Uterus (tissue), 4 donors: Measurements from ENCODE around the gene P2RY8. TPM values are rescaled to one million over a fixed set of nuclear protein-coding genes. Genes with fewer than 3 reads are reported as not detected.
"Not testable (repeated sequence)": the region's sequence is repeated elsewhere in the genome, so short reads cannot be mapped to it uniquely, and the experiment has no call there.

ENCODE experiments used
- DNase-seq, 2 donors: peaks; one replicate each; pipeline ENCODE4 v3.0.0-alpha.2; 2019 to 2020
- H3K27ac ChIP-seq, 2 donors: fragments of 200-600 bp; sonication (generic); 1 replicate in 1 of 2; 2 replicates in 1 of 2; pipeline ENCODE4 v1.5.1; 2016 to 2018
- H3K27me3 ChIP-seq, 2 donors: fragments of 200-600 bp; sonication (generic); one replicate each; pipeline ENCODE4 v1.5.1; 2018 to 2019; ENCODE audit warnings: control low read depth in 1 of 2
- H3K36me3 ChIP-seq, 2 donors: fragments of 200-600 bp; sonication (generic); one replicate each; pipeline ENCODE4 v1.5.1; 2019; ENCODE audit warnings: control low read depth in 1 of 2
- H3K4me1 ChIP-seq, 2 donors: fragments of 200-600 bp; sonication (generic); one replicate each; pipeline ENCODE4 v1.5.1; 2018 to 2019; ENCODE audit warnings: control low read depth in 1 of 2
- H3K4me3 ChIP-seq, 2 donors: fragments of 200-600 bp; sonication (generic); 1 replicate in 1 of 2; 2 replicates in 1 of 2; pipeline ENCODE4 v1.5.1; 2018 to 2019; ENCODE audit warnings: mild to moderate bottlenecking in 1 of 2
- H3K9me3 ChIP-seq, 2 donors: fragments of 200-600 bp; sonication (generic); one replicate each; pipeline ENCODE4 v1.5.1; 2019; ENCODE audit warnings: control low read depth in 1 of 2
- CTCF ChIP-seq, 4 experiments: fragments of 200-600 bp in 2 of 4; fragments of 450-650 bp in 2 of 4; sonication (generic) in 2 of 4; IDR thresholded peaks; one replicate each; pipeline ENCODE4 v1.5.1; 2016 to 2019; ENCODE audit warnings: antibody characterized with exemption in 4 of 4, mild to moderate bottlenecking in 2 of 4, moderate library complexity in 1 of 4
- POLR2A ChIP-seq, 2 donors: fragments of 450-650 bp; IDR thresholded peaks; one replicate each; pipeline ENCODE4 v1.6.1; 2016; ENCODE audit warnings: antibody characterized with exemption in 2 of 2, mild to moderate bottlenecking in 1 of 2, moderate library complexity in 1 of 2
- intact Hi-C: fragments of 100-400 bp; cut with DNase I; formaldehyde crosslinking; loops from one replicate; pipeline ENCODE4 v1.15.1; 2023; ENCODE audit warnings: low total_unique reads
- total RNA-seq, 4 donors: library from RNA; depleted of rRNA in 3 of 4; stranded (reverse); fragments of >200 nt in 3 of 4; gene quantifications; one replicate each; pipeline versions ENCODE4 v1.1.0 to v1.2.4, GENCODE V29; 2014 to 2023
- donor health status: DM: yes; HTN: yes; CAD: no.

Gene P2RY8
- total RNA-seq, 4 donors from 2014 or later = 0.59 to 3.6 (median 0.90) TPM; not detected in 1

GRCh38 chrX:1561164-1561563, 24.2 kb upstream of the P2RY8 start:
- H3K4me3 ChIP-seq = no peak overlapping the region
- intact Hi-C loops = no loop called here
- H3K36me3 ChIP-seq = no peaks in the 10 kb centered on the region
- H3K27me3 ChIP-seq = no peaks in the 10 kb centered on the region
- no peaks in the 10 kb centered on the region for H3K9me3 ChIP-seq
- H3K4me1 ChIP-seq = no peaks in the 10 kb centered on the region
- no peak for DNase-seq
- no peak overlapping the region for H3K27ac ChIP-seq
- TF ChIP-seq CTCF (IDR thresholded peaks at IDR 0.05) (no peak), POLR2A (IDR thresholded peaks at IDR 0.05) (no peak)

- H3K27me3 ChIP-seq = no peaks in the 10 kb centered on the region
- intact Hi-C loops = no loop called here
- H3K4me1 ChIP-seq = no peaks in the 10 kb centered on the region
- H3K36me3 ChIP-seq = no peaks in the 10 kb centered on the region
- no peak for DNase-seq
- no peak overlapping the region for H3K4me3 ChIP-seq
- TF ChIP-seq CTCF (IDR thresholded peaks at IDR 0.05) = no peak
- TF ChIP-seq POLR2A (IDR thresholded peaks at IDR 0.05) = no peak
- no peaks in the 10 kb centered on the region for H3K9me3 ChIP-seq
- no peak overlapping the region for H3K27ac ChIP-seq
These were observed 21.9 kb upstream of the P2RY8 start for GRCh38 chrX:1558761-1559468.

GRCh38 chrX:1557442-1557841, 20.5 kb upstream of the P2RY8 start:
- DNase-seq, H3K27me3 ChIP-seq, H3K36me3 ChIP-seq, H3K4me1 ChIP-seq, H3K9me3 ChIP-seq, intact Hi-C loops, H3K27ac ChIP-seq, H3K4me3 ChIP-seq: not testable (repeated sequence)

- H3K9me3 ChIP-seq = no peaks in the 10 kb centered on the region
- H3K36me3 ChIP-seq = no peaks in the 10 kb centered on the region
- DNase-seq = no peak
- no peak overlapping the region for H3K27ac ChIP-seq
- no peaks in the 10 kb centered on the region for H3K27me3 ChIP-seq
- intact Hi-C loops = no loop called here
- TF ChIP-seq POLR2A (IDR thresholded peaks at IDR 0.05) = no peak
- no peak for TF ChIP-seq CTCF (IDR thresholded peaks at IDR 0.05)
- no peak overlapping the region for H3K4me3 ChIP-seq
- H3K4me1 ChIP-seq = no peaks in the 10 kb centered on the region
These were observed 18.4 kb upstream of the P2RY8 start for GRCh38 chrX:1555370-1555769.

- no peak for DNase-seq
- Histone ChIP-seq H3K27ac (no peak overlapping the region), H3K4me3 (no peak overlapping the region), H3K36me3 (no peaks in the 10 kb centered on the region), H3K27me3 (no peaks in the 10 kb centered on the region), H3K4me1 (no peaks in the 10 kb centered on the region), H3K9me3 (no peaks in the 10 kb centered on the region)
- TF ChIP-seq CTCF (IDR thresholded peaks at IDR 0.05) (no peak), POLR2A (IDR thresholded peaks at IDR 0.05) (no peak)
- intact Hi-C loops = no loop called here
These were observed 17.7 kb upstream of the P2RY8 start for GRCh38 chrX:1554469-1555210.
